HT-29 (cell line): ENCODE data around the gene MTIF2. TPM values are rescaled to one million over a fixed set of nuclear protein-coding genes. Genes with fewer than 3 reads are reported as not detected.
"Not testable (repeated sequence)": the region's sequence is repeated elsewhere in the genome, so short reads cannot be mapped to it uniquely, and the experiment has no call there.

Source experiments
- DNase-seq: peaks from one replicate; pipeline ENCODE4 v3.0.0-alpha.2; 2015; ENCODE audit warnings: low spot score
- total RNA-seq: library from RNA; depleted of rRNA; stranded (reverse); fragments of >200 nt; shearing (Covaris generic); gene quantifications from 2 replicates; pipeline ENCODE4 v1.2.3, GENCODE V29; 2014

The MTIF2 gene
- total RNA-seq, 1 experiment from 2014 or later, result 15.9 TPM

GRCh38 chr2:55242617-55243016 lies 26.4 kb downstream of the MTIF2 start:
- no peak for DNase-seq

GRCh38 chr2:55241582-55241981 lies 27.4 kb downstream of the MTIF2 start:
- not testable (repeated sequence) for DNase-seq

- no peak for DNase-seq
These were observed 29.3 kb downstream of the MTIF2 start for GRCh38 chr2:55239656-55240222.

- DNase-seq, result peak; percentile 32
These were observed 32.0 kb downstream of the MTIF2 start for GRCh38 chr2:55236992-55237543.

- DNase-seq, result peak; percentile 17
These were observed 33.1 kb downstream of the MTIF2 start for GRCh38 chr2:55235724-55236538.

GRCh38 chr2:55233658-55233940 lies 35.4 kb downstream of the MTIF2 start:
- no peak for DNase-seq

GRCh38 chr2:55232863-55233657 lies 36.0 kb downstream of the MTIF2 start:
- DNase-seq, result peak; percentile 47

GRCh38 chr2:55232084-55232862 lies 36.8 kb downstream of the MTIF2 start, which contains the start of the genes CLHC1 and RPS27A:
Gene CLHC1, minus strand, starts transcription at chr2:55232293. Its CDS starts 9,882 bp downstream, at chr2:55222411.
Gene RPS27A, plus strand, starts transcription at chr2:55232688. Its CDS starts 137 bp downstream, at chr2:55232825.
- peak; percentile 98 for DNase-seq

- DNase-seq, result no peak
These were observed 37.4 kb downstream of the MTIF2 start for GRCh38 chr2:55231546-55232083.

- DNase-seq, result no peak
These were observed 38.5 kb downstream of the MTIF2 start for GRCh38 chr2:55230551-55230950.

GRCh38 chr2:55229221-55229620 lies 39.8 kb downstream of the MTIF2 start:
- no peak for DNase-seq

GRCh38 chr2:55228226-55228563 lies 40.8 kb downstream of the MTIF2 start:
- DNase-seq, result no peak

GRCh38 chr2:55227437-55228225 lies 41.4 kb downstream of the MTIF2 start:
- DNase-seq, result not testable (repeated sequence)

GRCh38 chr2:55225481-55226020 lies 43.5 kb downstream of the MTIF2 start:
- no peak for DNase-seq

- no peak for DNase-seq
These were observed 44.2 kb downstream of the MTIF2 start for GRCh38 chr2:55224761-55225261.

GRCh38 chr2:55223958-55224760 lies 44.9 kb downstream of the MTIF2 start:
- no peak for DNase-seq

- DNase-seq, result no peak
These were observed 55.2 kb downstream of the MTIF2 start for GRCh38 chr2:55213822-55214221.

GRCh38 chr2:55204950-55205349 lies 64.1 kb downstream of the MTIF2 start:
- no peak for DNase-seq

GRCh38 chr2:55204536-55204935 lies 64.5 kb downstream of the MTIF2 start:
- no peak for DNase-seq
